NCI-H82 (cell line): Measurements from ENCODE around the gene ZBTB25.

Experiments
- DNase-seq: peaks from one replicate; lab custom pipeline; 2025; lab: John Stamatoyannopoulos, UW

Gene ZBTB25

GRCh38 chr14:64476438-64476837, 27.2 kb downstream of the ZBTB25 start:
- DNase-seq = no peak

GRCh38 chr14:64475585-64476273, 27.9 kb downstream of the ZBTB25 start:
- DNase-seq = no peak

- DNase-seq = no peak
Observed at GRCh38 chr14:64474698-64475097, 28.9 kb downstream of the ZBTB25 start.

- no peak for DNase-seq
Observed at GRCh38 chr14:64474041-64474440, 29.6 kb downstream of the ZBTB25 start.

GRCh38 chr14:64468451-64468850, 35.2 kb downstream of the ZBTB25 start:
- no peak for DNase-seq

GRCh38 chr14:64467566-64467965, 36.1 kb downstream of the ZBTB25 start:
- no peak for DNase-seq

GRCh38 chr14:64467101-64467500, 36.5 kb downstream of the ZBTB25 start:
- peak; percentile 27 for DNase-seq

GRCh38 chr14:64465831-64466554, 37.6 kb downstream of the ZBTB25 start:
- peak; percentile 62 for DNase-seq

- peak; percentile 82 for DNase-seq
Observed at GRCh38 chr14:64465191-64465822, 38.3 kb downstream of the ZBTB25 start, which contains the start of gene AKAP5. Gene AKAP5 (plus strand): TSS chr14:64465499. CDS start chr14:64468395, 2,896 bp downstream.

- DNase-seq = peak; percentile 27
Observed at GRCh38 chr14:64464651-64465050, 39.0 kb downstream of the ZBTB25 start.

- DNase-seq = no peak
Observed at GRCh38 chr14:64463873-64464272, 39.8 kb downstream of the ZBTB25 start.

- no peak for DNase-seq
Observed at GRCh38 chr14:64463195-64463594, 40.4 kb downstream of the ZBTB25 start.

GRCh38 chr14:64461221-64461620, 42.4 kb downstream of the ZBTB25 start:
- DNase-seq = no peak

GRCh38 chr14:64459405-64460136, 44.1 kb downstream of the ZBTB25 start:
- no peak for DNase-seq

GRCh38 chr14:64454671-64455070, 49.0 kb downstream of the ZBTB25 start:
- DNase-seq = no peak

GRCh38 chr14:64450255-64450654, 53.4 kb downstream of the ZBTB25 start:
- DNase-seq = no peak

GRCh38 chr14:64447876-64448670, 55.6 kb downstream of the ZBTB25 start:
- no peak for DNase-seq

GRCh38 chr14:64444984-64445845, 58.4 kb downstream of the ZBTB25 start:
- DNase-seq = no peak

- DNase-seq = no peak
Observed at GRCh38 chr14:64444140-64444539, 59.5 kb downstream of the ZBTB25 start.

GRCh38 chr14:64442300-64442988, 61.2 kb downstream of the ZBTB25 start:
- DNase-seq = no peak
